HG02943 (cell line): ENCODE data around the gene CRB3.
"Not testable (repeated sequence)": the region's sequence is repeated elsewhere in the genome, so short reads cannot be mapped to it uniquely, and the experiment has no call there.

Experiments
- ATAC-seq: cut with Tn5 transposase; IDR thresholded peaks from one replicate; pipeline ENCODE4 v1.9.1; 2021; ENCODE audit warnings: mild to moderate bottlenecking, low read depth, moderate library complexity; ENCODE audit not compliant: unreplicated experiment

CRB3 gene

GRCh38 chr19:6464070-6464873 is at the start of gene CRB3:
Gene CRB3 (plus strand): TSS chr19:6464271. CDS start chr19:6464702, 431 bp downstream.
- ATAC-seq: no peak

- no peak for ATAC-seq
These were observed 49.1 kb upstream of the CRB3 start for GRCh38 chr19:6414793-6415590.

GRCh38 chr19:6415591-6416190 is 48.4 kb upstream of the CRB3 start:
- no peak for ATAC-seq

- no peak for ATAC-seq
These were observed 47.2 kb upstream of the CRB3 start for GRCh38 chr19:6416658-6417405.

- no peak for ATAC-seq
These were observed 46.1 kb upstream of the CRB3 start for GRCh38 chr19:6417713-6418561.

- ATAC-seq: no peak
These were observed 45.5 kb upstream of the CRB3 start for GRCh38 chr19:6418562-6418932.

GRCh38 chr19:6421075-6422014 is 42.7 kb upstream of the CRB3 start:
- no peak for ATAC-seq

- no peak for ATAC-seq
These were observed 40.4 kb upstream of the CRB3 start for GRCh38 chr19:6423499-6424194.

GRCh38 chr19:6424195-6424938 is 39.7 kb upstream of the CRB3 start, which contains the start of gene KHSRP:
Gene KHSRP (minus strand): TSS chr19:6424811. CDS start chr19:6424701, 110 bp downstream.
- ATAC-seq: no peak

- peak; percentile 85 for ATAC-seq
These were observed 38.9 kb upstream of the CRB3 start for GRCh38 chr19:6424939-6425731.

GRCh38 chr19:6425732-6426620 is 38.1 kb upstream of the CRB3 start:
- no peak for ATAC-seq

- no peak for ATAC-seq
These were observed 36.9 kb upstream of the CRB3 start for GRCh38 chr19:6427131-6427530.

GRCh38 chr19:6428692-6429418 is 35.2 kb upstream of the CRB3 start:
- not testable (repeated sequence) for ATAC-seq

- no peak for ATAC-seq
These were observed 34.5 kb upstream of the CRB3 start for GRCh38 chr19:6429419-6430221.
